Keratinocyte (primary cell): ENCODE measurements around the gene ZNF428. TPM values are rescaled to one million over a fixed set of nuclear protein-coding genes. Genes with fewer than 3 reads are reported as not detected.

Experiments used
- DNase-seq: peaks from one replicate; pipeline ENCODE4 v3.0.0-alpha.2; 2011; ENCODE audit warnings: low read depth, missing footprints, low spot score
- FAIRE-seq: peaks from 2 replicates; lab custom pipeline; 2011; peaks lifted over from hg19 to GRCh38; lab: Jason Lieb, UNC
- H2AFZ ChIP-seq: 2 replicates; pipeline ENCODE4 v1.6.0; 2012; ENCODE audit warnings: low read length, control low read depth, inconsistent platforms; ENCODE audit not compliant: control insufficient read depth
- H3K27ac ChIP-seq: 2 replicates; pipeline ENCODE4 v1.5.1; 2011; ENCODE audit warnings: low read length; ENCODE audit not compliant: control insufficient read depth, insufficient read depth
- H3K27me3 ChIP-seq: 3 replicates; pipeline ENCODE4 v1.6.0; 2011; ENCODE audit warnings: low read length; ENCODE audit not compliant: control insufficient read depth, insufficient read depth; ENCODE audit errors: extremely low read depth
- H3K36me3 ChIP-seq, 2 experiments: 2 replicates in 1 of 2; 3 replicates in 1 of 2; pipeline ENCODE4 v1.5.1; 2011; ENCODE audit warnings: low read length in 2 of 2, mild to moderate bottlenecking in 1 of 2; ENCODE audit not compliant: control insufficient read depth in 2 of 2, insufficient read depth in 2 of 2; ENCODE audit errors: extremely low read depth in 1 of 2
- H3K4me1 ChIP-seq: 3 replicates; pipeline ENCODE4 v1.5.1; 2011; ENCODE audit warnings: low read length; ENCODE audit not compliant: control insufficient read depth, insufficient read depth; ENCODE audit errors: extremely low read depth
- H3K4me2 ChIP-seq: 3 replicates; pipeline ENCODE4 v1.6.0; 2011; ENCODE audit warnings: low read depth, low read length; ENCODE audit not compliant: control insufficient read depth, insufficient read depth; ENCODE audit errors: extremely low read depth
- H3K4me3 ChIP-seq, 3 experiments: fragments of 200-600 bp in 1 of 3; sonication (generic) in 1 of 3; 2 replicates in 2 of 3; 3 replicates in 1 of 3; pipeline ENCODE4 v1.5.1; 2011 to 2016; ENCODE audit warnings: low read length in 3 of 3, mild to moderate bottlenecking in 3 of 3, control low read depth in 2 of 3, inconsistent platforms in 1 of 3, low read depth in 1 of 3, mixed read lengths in 1 of 3, mixed run types in 1 of 3, moderate library complexity in 1 of 3; ENCODE audit not compliant: control insufficient read depth in 2 of 3, insufficient read depth in 2 of 3; ENCODE audit errors: extremely low read depth in 1 of 3
- H3K79me2 ChIP-seq: 2 replicates; pipeline ENCODE4 v1.6.0; 2012; ENCODE audit warnings: low read length; ENCODE audit not compliant: control insufficient read depth, insufficient read depth
- H3K9ac ChIP-seq: 3 replicates; pipeline ENCODE4 v1.6.0; 2011; ENCODE audit warnings: low read length; ENCODE audit not compliant: control insufficient read depth, insufficient read depth; ENCODE audit errors: extremely low read depth
- H3K9me1 ChIP-seq: 3 replicates; pipeline ENCODE4 v1.6.0; 2011; ENCODE audit warnings: low read length; ENCODE audit not compliant: control insufficient read depth, insufficient read depth; ENCODE audit errors: extremely low read depth
- H3K9me3 ChIP-seq: 2 replicates; pipeline ENCODE4 v1.5.1; 2012; ENCODE audit warnings: low read depth, low read length; ENCODE audit not compliant: control insufficient read depth
- H4K20me1 ChIP-seq: 3 replicates; pipeline ENCODE4 v1.6.0; 2011; ENCODE audit warnings: low read length; ENCODE audit not compliant: control insufficient read depth, insufficient read depth; ENCODE audit errors: extremely low read depth
- EZH2 ChIP-seq: IDR thresholded peaks from one replicate; pipeline ENCODE4 v1.6.1; 2012; ENCODE audit warnings: inconsistent platforms, mild to moderate bottlenecking, low read length, moderate library complexity
- dilution Hi-C: fragments of 300-500 bp; cut with MboI; formaldehyde crosslinking; loops from one replicate; pipeline ENCODE4 v1.7.0; 2020; ENCODE audit warnings: low sequenced_read_pairs; ENCODE audit not compliant: extremely low pct_ligation_motif_present
- polyA plus RNA-seq, 5 experiments: library from polyadenylated mRNA; depleted of rRNA in 3 of 5; stranded (reverse) in 3 of 5; stranded (forward) in 1 of 5; unstranded in 1 of 5; fragments of >200 nt; gene quantifications; 1 replicate in 1 of 5; 2 replicates in 3 of 5; 3 replicates in 1 of 5; pipeline versions ENCODE4 v1.2.1 to v1.2.3, GENCODE V29; 2011 to 2012; ENCODE audit warnings: missing spikeins in 2 of 5, low read depth in 1 of 5, low replicate concordance in 1 of 5
- TF ChIP-seq, protein P1 (sequence below), 3 experiments: IDR thresholded peaks in 1 of 3; conservative IDR thresholded peaks in 1 of 3; optimal IDR thresholded peaks in 1 of 3; 2 replicates in 2 of 3; 3 replicates in 1 of 3; pipeline versions ENCODE3 to v1.5.1; 2011; ENCODE audit warnings: low read length in 3 of 3, mild to moderate bottlenecking in 3 of 3, moderate library complexity in 2 of 3, control low read depth in 1 of 3, inconsistent platforms in 1 of 3; ENCODE audit not compliant: insufficient read depth in 2 of 3; ENCODE audit errors: extremely low read depth in 1 of 3

ZNF428 gene
- polyA plus RNA-seq, 1 donor (not counting 4 experiments of a cell fraction or from before 2014, with no cell fraction given), result 13.9 TPM

DNA sequence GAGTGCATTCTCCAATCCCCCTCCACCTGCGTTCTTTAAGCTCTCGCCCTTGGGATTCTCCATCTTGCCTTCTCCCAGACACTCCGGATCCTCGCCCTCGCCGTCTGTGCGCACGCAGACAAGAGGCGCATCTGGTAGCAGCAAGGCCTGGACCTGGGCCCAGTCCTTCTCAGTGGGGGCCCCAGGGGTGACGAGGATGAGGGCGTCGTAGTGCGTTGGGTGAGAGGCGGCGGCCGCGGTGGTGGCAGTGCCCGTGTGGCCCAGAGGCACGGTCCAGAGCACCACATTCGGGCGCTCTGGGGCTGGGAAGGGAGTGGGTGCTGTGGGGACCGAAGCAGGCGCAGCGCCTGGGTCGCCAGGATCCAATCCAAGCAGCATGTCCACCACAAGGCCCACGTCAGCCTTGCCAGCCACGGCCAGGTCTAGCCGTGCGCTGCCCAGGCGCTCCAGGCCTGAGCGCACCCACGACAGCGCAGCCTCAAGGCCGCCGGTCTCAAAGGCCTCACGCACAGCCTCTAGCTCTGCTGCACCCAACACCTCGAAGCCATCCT lies 26.6 kb downstream of the ZNF428 start:
- Histone ChIP-seq H3K9me3 (no peaks in the 10 kb centered on the region), H3K27me3 (no peaks in the 10 kb centered on the region), H3K79me2 (peaks cover 55% of the 10 kb centered on the region), H3K9ac (no peak overlapping the region), H3K27ac (no peak overlapping the region), H2AFZ (no peak overlapping the region), H4K20me1 (peaks cover 5% of the 10 kb centered on the region), H3K4me2 (no peak overlapping the region), H3K36me3 (peaks cover 12 to 38% of the 10 kb centered on the region in 2 experiments), H3K4me3 (no peak overlapping the region), H3K9me1 (no peaks in the 10 kb centered on the region), H3K4me1 (peaks cover 20% of the 10 kb centered on the region)
- no peak for TF ChIP-seq EZH2
- TF ChIP-seq, protein P1, sequence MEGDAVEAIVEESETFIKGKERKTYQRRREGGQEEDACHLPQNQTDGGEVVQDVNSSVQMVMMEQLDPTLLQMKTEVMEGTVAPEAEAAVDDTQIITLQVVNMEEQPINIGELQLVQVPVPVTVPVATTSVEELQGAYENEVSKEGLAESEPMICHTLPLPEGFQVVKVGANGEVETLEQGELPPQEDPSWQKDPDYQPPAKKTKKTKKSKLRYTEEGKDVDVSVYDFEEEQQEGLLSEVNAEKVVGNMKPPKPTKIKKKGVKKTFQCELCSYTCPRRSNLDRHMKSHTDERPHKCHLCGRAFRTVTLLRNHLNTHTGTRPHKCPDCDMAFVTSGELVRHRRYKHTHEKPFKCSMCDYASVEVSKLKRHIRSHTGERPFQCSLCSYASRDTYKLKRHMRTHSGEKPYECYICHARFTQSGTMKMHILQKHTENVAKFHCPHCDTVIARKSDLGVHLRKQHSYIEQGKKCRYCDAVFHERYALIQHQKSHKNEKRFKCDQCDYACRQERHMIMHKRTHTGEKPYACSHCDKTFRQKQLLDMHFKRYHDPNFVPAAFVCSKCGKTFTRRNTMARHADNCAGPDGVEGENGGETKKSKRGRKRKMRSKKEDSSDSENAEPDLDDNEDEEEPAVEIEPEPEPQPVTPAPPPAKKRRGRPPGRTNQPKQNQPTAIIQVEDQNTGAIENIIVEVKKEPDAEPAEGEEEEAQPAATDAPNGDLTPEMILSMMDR (optimal IDR thresholded peaks at IDR 0.05 in 1 of 3, IDR thresholded peaks at IDR 0.05 in 1 of 3, conservative IDR thresholded peaks at IDR 0.05 in 1 of 3; ENCODE audit: extremely low read depth in 1 of 3, insufficient read depth in 2 of 3, low read length in 3 of 3), result no peak
- DNase-seq (no peak), FAIRE-seq (no peak)
- dilution Hi-C loops, result no loop called here

DNA sequence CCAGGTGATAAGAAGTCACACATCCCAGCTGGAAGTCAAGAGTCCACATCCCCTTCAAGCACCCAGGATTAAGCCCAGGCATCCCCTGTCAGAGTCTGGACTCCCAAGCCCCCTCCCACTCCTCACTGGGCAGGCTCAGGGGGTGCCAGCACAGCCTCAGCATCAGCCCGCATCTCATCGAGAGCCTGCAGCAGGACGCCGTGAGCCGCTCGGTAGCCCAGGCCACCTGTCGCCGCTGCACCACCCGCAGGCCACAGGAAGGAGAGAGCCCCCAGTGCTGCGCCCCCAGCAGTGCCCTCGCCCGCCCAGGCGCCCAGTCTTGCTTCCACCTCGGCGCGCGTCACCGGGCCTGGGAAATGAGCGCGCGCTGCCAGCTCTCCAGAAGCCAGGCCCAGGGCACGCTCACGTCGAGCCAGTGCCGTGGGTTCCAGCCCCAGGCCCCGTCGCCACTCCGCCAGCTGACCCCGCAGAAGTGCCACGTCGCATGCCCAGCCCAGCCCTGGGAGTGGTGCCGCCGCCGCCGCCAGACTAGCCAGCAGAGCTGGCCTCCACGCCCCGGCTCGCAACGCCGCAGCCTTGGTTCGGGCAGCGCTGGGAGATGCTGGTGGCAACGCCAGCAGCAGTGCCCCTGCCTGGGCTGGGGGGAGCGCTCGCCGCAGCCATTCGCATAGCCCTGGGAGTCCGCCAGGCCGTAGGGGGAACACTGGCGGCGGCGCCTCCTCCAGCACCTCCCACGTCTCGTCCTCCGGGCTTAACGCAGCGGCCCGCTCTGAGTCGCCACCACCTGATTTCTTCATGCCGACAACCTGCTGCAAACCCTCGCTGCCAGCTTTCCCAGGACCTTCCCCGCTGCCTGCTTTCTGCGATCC lies 27.3 kb downstream of the ZNF428 start:
- Histone ChIP-seq H3K4me1 (peaks cover 13% of the 10 kb centered on the region), H3K36me3 (peaks cover 12 to 34% of the 10 kb centered on the region in 2 experiments), H3K9me1 (no peaks in the 10 kb centered on the region), H3K4me2 (no peak overlapping the region), H3K79me2 (peaks cover 48% of the 10 kb centered on the region), H3K4me3 (no peak overlapping the region), H3K27me3 (no peaks in the 10 kb centered on the region), H3K27ac (no peak overlapping the region), H4K20me1 (peaks cover 5% of the 10 kb centered on the region), H3K9ac (no peak overlapping the region), H2AFZ (no peak overlapping the region), H3K9me3 (no peaks in the 10 kb centered on the region)
- DNase-seq (no peak), FAIRE-seq (no peak)
- dilution Hi-C loops, result no loop called here
- TF ChIP-seq, protein P1 (optimal IDR thresholded peaks at IDR 0.05 in 1 of 3, IDR thresholded peaks at IDR 0.05 in 1 of 3, conservative IDR thresholded peaks at IDR 0.05 in 1 of 3; ENCODE audit: extremely low read depth in 1 of 3, insufficient read depth in 2 of 3, low read length in 3 of 3), result no peak
- no peak for TF ChIP-seq EZH2
